Activated CD4-positive, CD25-positive, alpha-beta regulatory T cell treated with anti-CD3 and anti-CD28 coated beads, Interleukin-2, amount 50 U/mL, for 72 hours (primary cell): Measurements from ENCODE around the gene TSPOAP1.

Experiments
- DNase-seq: peaks from one replicate; pipeline ENCODE4 v3.0.0; 2021

Gene TSPOAP1

GRCh38 chr17:58276423-58276822 is 52.2 kb downstream of the TSPOAP1 start:
- DNase-seq = no peak

GRCh38 chr17:58275417-58275816 is 53.2 kb downstream of the TSPOAP1 start:
- no peak for DNase-seq

- DNase-seq = no peak
Observed at GRCh38 chr17:58273453-58274104, 55.0 kb downstream of the TSPOAP1 start.

GRCh38 chr17:58272367-58273280 is 56.0 kb downstream of the TSPOAP1 start:
- DNase-seq = no peak

DNA sequence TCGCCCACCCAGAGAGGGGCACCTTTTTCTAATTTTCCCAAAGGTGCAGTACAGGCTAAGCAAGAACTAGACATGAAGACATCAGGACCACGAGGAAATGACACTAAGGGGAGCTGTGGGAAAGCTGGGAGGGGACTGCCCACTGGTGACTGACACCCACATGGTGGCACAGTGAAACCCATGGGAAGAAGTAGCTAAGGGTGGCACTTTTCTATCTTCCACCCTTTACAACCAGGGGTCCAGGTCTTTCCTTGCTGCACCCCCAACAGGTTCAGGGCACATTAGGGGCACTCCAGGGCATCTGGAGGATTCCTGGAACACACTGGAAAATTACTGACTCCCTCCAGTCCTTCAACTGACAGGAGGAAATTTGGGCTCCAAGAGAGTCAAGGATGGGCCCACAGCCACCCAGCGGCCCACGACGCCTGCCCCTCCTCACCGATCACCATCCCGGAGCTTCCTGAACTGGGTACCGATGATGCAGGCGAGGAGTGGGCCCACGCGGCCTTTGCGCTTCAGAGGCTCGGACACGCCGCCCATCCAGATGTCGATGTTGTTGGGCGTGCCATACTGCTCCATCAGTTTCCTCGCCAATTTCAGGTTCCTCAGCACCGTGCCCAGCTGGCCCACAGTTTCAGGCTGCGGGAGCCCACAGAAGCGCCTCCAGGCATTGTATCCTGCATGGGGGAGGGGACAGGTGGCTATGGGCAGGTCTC is 57.2 kb downstream of the TSPOAP1 start:
- no peak for DNase-seq

- DNase-seq = no peak
Observed at GRCh38 chr17:58270476-58271215, 57.9 kb downstream of the TSPOAP1 start.

DNA sequence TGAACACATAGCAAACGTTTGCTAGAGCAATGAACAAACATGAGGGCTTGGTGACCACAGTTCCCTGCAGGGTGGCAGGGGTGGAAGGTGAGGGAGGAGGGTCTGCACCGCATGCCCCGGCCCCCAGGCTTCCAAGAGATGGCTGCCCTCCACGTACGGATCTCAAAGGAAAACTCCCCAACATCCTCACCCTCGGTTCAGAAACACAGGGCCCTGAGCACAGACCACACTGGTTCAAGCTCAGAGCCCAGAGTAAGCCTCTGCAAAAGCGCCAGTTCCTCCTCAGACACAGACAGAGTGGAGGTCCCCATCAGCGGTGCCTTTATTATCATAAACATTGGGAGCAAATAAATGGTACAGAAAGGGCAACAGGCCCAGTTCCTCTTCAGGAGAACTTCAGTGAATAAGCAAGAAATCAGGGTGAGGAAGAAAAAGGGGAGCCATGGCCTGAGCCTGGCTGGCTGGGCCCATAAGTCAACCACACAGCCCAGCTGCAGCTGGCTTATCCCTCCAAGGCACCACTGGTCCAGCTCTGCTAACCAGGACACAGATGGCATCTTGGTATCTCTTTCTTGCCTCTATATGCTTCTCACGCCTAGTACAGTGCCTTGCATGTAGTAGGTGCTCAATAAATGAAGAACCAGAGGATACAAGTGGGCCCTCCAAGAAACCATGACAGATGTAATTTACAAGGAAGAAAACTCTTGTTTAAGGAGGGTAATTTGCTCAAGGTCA is 58.9 kb downstream of the TSPOAP1 start:
- DNase-seq = no peak

DNA sequence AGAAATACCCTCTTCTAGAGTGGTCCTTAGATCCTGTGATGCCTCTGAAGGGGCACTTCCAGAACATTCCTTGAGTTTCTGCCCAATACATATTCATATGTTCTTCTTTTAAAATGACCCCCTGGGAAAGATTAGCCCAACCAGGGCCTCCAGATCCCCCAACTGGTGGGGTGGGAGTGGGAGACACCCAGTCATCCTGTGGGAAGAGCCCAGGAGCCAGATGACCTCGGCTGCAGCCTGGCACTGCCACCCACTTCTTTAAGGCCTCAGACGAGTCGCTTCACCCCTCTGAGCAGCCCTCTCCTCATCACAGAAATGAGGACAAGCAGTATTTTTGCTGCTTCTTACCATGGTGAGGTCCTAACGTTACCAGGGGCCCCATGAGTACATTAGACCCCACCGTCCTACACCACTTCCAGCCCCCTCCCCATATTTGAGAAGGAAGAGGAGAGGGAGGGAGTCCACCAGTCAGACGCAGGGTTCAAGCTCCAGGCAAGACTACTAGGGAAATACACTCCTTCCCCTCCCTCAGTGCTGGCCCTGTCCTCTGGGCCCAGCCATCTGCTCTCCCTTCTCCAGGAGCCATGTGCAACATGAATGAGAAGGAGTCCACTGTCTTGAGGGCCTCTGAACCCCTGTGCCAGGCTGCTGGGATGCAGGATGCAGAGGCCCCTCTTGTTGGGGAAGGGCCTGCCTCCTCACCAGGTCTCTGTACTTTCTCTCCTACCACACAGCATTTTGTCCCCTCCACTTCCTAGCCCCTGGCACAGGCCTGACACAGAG is 59.6 kb downstream of the TSPOAP1 start:
- DNase-seq = no peak

- DNase-seq = no peak
Observed at GRCh38 chr17:58268326-58268725, 60.3 kb downstream of the TSPOAP1 start.

DNA sequence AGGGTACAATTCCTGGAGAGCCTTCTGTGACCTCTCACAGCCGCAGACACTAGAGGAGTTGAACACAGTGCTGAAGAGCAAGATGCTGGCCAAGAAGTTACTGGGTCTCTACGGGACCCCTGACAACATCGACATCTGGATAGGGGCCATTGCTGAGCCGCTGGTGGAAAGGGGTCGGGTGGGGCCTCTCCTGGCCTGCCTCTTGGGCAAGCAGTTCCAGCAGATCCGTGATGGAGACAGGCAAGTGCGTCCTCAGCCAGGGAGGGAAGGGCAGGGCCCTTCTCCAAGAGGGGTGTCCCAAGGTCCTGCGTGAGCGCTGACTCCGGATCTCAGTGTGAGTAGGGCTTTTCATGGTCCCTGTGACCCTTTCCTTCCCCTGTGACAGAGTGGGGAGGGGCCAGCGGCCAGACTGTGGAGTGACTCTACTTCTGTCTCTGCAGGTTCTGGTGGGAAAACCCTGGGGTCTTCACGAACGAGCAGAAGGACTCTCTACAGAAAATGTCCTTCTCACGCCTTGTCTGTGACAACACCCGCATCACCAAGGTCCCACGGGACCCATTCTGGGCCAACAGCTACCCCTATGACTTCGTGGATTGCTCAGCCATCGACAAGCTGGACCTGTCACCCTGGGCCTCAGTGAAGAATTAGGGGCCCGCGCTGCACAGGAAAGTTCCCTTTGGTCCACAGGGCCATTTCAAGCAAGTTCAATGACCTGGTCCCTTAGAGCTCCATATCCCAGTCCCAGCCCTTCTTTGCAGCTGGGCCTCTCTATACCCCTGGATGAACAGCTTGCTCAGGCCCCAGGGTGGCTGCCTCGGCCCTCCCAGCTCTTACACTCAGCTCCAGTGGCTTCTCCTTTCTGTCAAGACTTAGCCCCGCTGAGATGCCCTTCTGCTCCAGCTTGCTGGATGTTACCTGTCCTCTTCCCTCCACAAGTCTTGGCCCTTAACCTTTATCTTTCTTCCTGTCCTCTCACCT is 61.0 kb downstream of the TSPOAP1 start:
- no peak for DNase-seq

GRCh38 chr17:58265902-58266875 is 62.4 kb downstream of the TSPOAP1 start:
- DNase-seq = no peak

DNA sequence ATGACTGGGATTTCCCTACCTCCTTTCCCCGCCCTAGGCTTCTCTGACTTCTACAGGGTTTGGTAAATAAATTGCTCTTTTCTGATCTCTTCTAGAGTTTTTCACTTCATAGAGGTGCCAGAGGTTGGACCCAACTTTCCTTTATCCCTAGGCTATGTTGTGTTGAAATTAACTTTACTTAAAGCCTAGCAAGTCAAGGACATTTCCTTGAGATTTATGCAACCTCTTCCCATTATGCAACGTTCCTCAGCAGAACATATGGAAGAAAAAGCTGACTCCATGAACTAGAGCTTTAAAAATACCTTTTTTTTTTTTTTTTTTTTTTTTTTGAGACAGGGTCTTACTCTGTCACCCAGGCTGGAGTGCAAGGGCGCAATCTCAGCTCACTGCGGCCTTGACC is 63.3 kb downstream of the TSPOAP1 start:
- DNase-seq = no peak

GRCh38 chr17:58264407-58265103 is 64.0 kb downstream of the TSPOAP1 start:
- no peak for DNase-seq

- DNase-seq = no peak
Observed at GRCh38 chr17:58263773-58264172, 64.8 kb downstream of the TSPOAP1 start.

DNA sequence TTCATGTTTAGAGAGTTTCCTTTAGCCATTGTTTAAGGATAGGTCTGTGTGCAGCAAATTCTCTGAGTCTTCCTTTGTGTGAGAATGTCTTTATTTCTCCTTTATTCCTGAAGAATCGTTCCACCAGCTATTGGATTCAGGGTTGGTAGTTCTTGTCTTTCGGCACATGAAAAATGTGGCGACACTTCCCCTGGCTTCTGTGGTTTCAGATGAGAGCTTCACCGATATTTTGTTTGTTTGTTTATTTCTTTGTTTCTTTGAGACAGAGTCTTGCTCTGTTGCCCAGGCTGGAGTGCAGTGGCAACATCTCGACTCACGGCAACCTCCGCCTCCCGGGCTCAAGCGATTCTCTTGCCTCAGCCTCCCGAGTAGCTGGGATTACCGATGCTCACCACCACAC is 66.4 kb downstream of the TSPOAP1 start:
- DNase-seq = no peak

- DNase-seq = no peak
Observed at GRCh38 chr17:58254803-58255202, 73.8 kb downstream of the TSPOAP1 start.

GRCh38 chr17:58253082-58253481 is 75.5 kb downstream of the TSPOAP1 start:
- no peak for DNase-seq

GRCh38 chr17:58252141-58252540 is 76.5 kb downstream of the TSPOAP1 start:
- DNase-seq = no peak
